Trophoblast cell (in vitro differentiated cells and primary cell): ENCODE data around the gene TGIF1.

Experiments
- DNase-seq, 2 donors: peaks; one replicate each; pipeline ENCODE4 v3.0.0-alpha.2; 2016
- H2AFZ ChIP-seq: 2 replicates; pipeline ENCODE4 v1.6.1; 2013; ENCODE audit warnings: low read length, moderate library complexity, mild to moderate bottlenecking; ENCODE audit not compliant: insufficient read depth, poor library complexity
- H2AK5ac ChIP-seq: 2 replicates; pipeline ENCODE4 v1.6.1; 2013; ENCODE audit warnings: mild to moderate bottlenecking, low read length
- H2BK120ac ChIP-seq: 2 replicates; pipeline ENCODE4 v1.6.1; 2013; ENCODE audit warnings: low read length, mild to moderate bottlenecking, moderate library complexity; ENCODE audit not compliant: insufficient read depth, poor library complexity
- H2BK12ac ChIP-seq: 2 replicates; pipeline ENCODE4 v1.6.1; 2013; ENCODE audit warnings: mild to moderate bottlenecking, low read length, moderate library complexity
- H2BK5ac ChIP-seq: 2 replicates; pipeline ENCODE4 v1.6.1; 2013; ENCODE audit warnings: low read length, low read depth, moderate library complexity, mild to moderate bottlenecking; ENCODE audit not compliant: poor library complexity
- H3K14ac ChIP-seq: 2 replicates; pipeline ENCODE4 v1.6.1; 2013; ENCODE audit warnings: mild to moderate bottlenecking, low read length
- H3K18ac ChIP-seq: 2 replicates; pipeline ENCODE4 v1.6.1; 2013; ENCODE audit warnings: mild to moderate bottlenecking, low read length
- H3K23ac ChIP-seq: 2 replicates; pipeline ENCODE4 v1.6.1; 2013; ENCODE audit warnings: low read length
- H3K27ac ChIP-seq: 2 replicates; pipeline ENCODE4 v1.5.1; 2013; ENCODE audit warnings: low read depth, mild to moderate bottlenecking, inconsistent platforms, low read length, moderate library complexity
- H3K27me3 ChIP-seq: 2 replicates; pipeline ENCODE4 v1.6.1; 2013; ENCODE audit warnings: inconsistent platforms, mild to moderate bottlenecking, low read length, moderate library complexity; ENCODE audit not compliant: insufficient read depth
- H3K36me3 ChIP-seq, 2 experiments: 1 replicate in 1 of 2; 2 replicates in 1 of 2; pipeline ENCODE4 v1.6.1; 2013; ENCODE audit warnings: low read length in 2 of 2, mild to moderate bottlenecking in 2 of 2, moderate library complexity in 1 of 2; ENCODE audit not compliant: insufficient read depth in 2 of 2, control insufficient read depth in 1 of 2
- H3K4ac ChIP-seq: 2 replicates; pipeline ENCODE4 v1.6.1; 2013; ENCODE audit warnings: low read depth, mild to moderate bottlenecking, low read length, moderate library complexity
- H3K4me1 ChIP-seq, 2 experiments: 1 replicate in 1 of 2; 2 replicates in 1 of 2; pipeline ENCODE4 v1.6.1; 2013; ENCODE audit warnings: low read length in 2 of 2, mild to moderate bottlenecking in 2 of 2, moderate library complexity in 1 of 2; ENCODE audit not compliant: insufficient read depth in 2 of 2, control insufficient read depth in 1 of 2
- H3K4me2 ChIP-seq: 2 replicates; pipeline ENCODE4 v1.6.1; 2013; ENCODE audit warnings: inconsistent platforms, mild to moderate bottlenecking, low read length, moderate library complexity
- H3K4me3 ChIP-seq: 2 replicates; pipeline ENCODE4 v1.5.1; 2013; ENCODE audit warnings: mild to moderate bottlenecking, low read depth, low read length, inconsistent platforms
- H3K79me1 ChIP-seq: one replicate; pipeline ENCODE4 v1.6.1; 2013; ENCODE audit warnings: low read length
- H3K79me2 ChIP-seq: 2 replicates; pipeline ENCODE4 v1.6.1; 2013; ENCODE audit warnings: low read length, mild to moderate bottlenecking; ENCODE audit not compliant: control insufficient read depth, insufficient read depth, poor library complexity
- H3K9ac ChIP-seq: 2 replicates; pipeline ENCODE4 v1.6.1; 2013; ENCODE audit warnings: mild to moderate bottlenecking, low read length
- H3K9me3 ChIP-seq: 2 replicates; pipeline ENCODE4 v1.6.1; 2013; ENCODE audit warnings: low read depth, mild to moderate bottlenecking, control low read depth, inconsistent platforms, low read length; ENCODE audit not compliant: insufficient read depth
- H4K12ac ChIP-seq: 2 replicates; pipeline ENCODE4 v1.6.1; 2013; ENCODE audit warnings: low read depth, mild to moderate bottlenecking, low read length, moderate library complexity
- H4K8ac ChIP-seq: 2 replicates; pipeline ENCODE4 v1.6.1; 2013; ENCODE audit warnings: low read depth, mild to moderate bottlenecking, low read length, moderate library complexity
- H4K91ac ChIP-seq: one replicate; pipeline ENCODE4 v1.6.1; 2013; ENCODE audit warnings: low read depth, mild to moderate bottlenecking, low read length, moderate library complexity
- WGBS: extraction: QIAGEN DNeasy Blood & Tissue Kit; methylation state at CpG from one replicate; pipeline ENCODE4 v1.1.7; 2013; ENCODE audit warnings: missing lambda C conversion rate; ENCODE audit not compliant: insufficient read length, insufficient coverage; ENCODE audit errors: extremely low coverage; 5-methylcytosine and 5-hydroxymethylcytosine counted together

TGIF1 gene

GRCh38 chr18:3466045-3466444 is 16.1 kb downstream of the TGIF1 start:
- Histone ChIP-seq H4K8ac (no peak overlapping the region), H2AFZ (no peak overlapping the region), H3K9ac (no peak overlapping the region), H3K27ac (no peak overlapping the region), H2BK120ac (no peak overlapping the region), H2AK5ac (no peak overlapping the region), H3K18ac (no peak overlapping the region), H3K9me3 (no peaks in the 10 kb centered on the region), H3K27me3 (no peaks in the 10 kb centered on the region), H3K4me1 (peaks cover 0 to 2% of the 10 kb centered on the region in 2 experiments), H3K4ac (no peak overlapping the region), H2BK5ac (no peak overlapping the region), H3K79me1 (no peaks in the 10 kb centered on the region), H4K91ac (no peak overlapping the region), H3K14ac (no peak overlapping the region), H3K4me2 (no peak overlapping the region), H3K79me2 (no peaks in the 10 kb centered on the region), H4K12ac (no peak overlapping the region), H3K23ac (no peak overlapping the region), H3K4me3 (no peak overlapping the region), H2BK12ac (no peak overlapping the region), H3K36me3 (peaks cover 0 to 2% of the 10 kb centered on the region in 2 experiments)
- no CpG with 5 or more reads among the region's 5 CpGs for WGBS
- peak in 1 of 2 donors; percentile 23 for DNase-seq

DNA sequence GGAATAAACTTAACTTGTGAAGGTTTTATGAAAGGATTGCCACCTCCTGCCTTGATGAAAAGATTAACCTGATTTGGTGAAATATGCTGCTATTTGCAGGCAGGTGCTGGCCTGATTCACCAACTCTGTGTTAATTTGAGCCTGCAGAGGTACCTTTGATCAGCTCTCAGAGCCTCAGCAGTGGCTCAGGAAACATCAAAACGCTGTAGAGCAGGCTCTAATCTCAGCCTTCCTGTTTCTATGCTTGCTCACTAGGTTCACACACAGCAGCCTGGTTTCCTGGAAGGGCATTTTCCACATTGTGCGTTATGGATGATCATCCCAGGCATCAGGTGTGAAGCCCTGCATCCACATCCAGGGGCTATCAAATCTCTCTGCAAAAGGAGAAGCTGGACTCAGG is 16.9 kb downstream of the TGIF1 start:
- DNase-seq = no peak
- Histone ChIP-seq H4K8ac (no peak overlapping the region), H4K12ac (no peak overlapping the region), H4K91ac (no peak overlapping the region), H3K27ac (no peak overlapping the region), H3K14ac (no peak overlapping the region), H3K9ac (no peak overlapping the region), H3K4me3 (no peak overlapping the region), H2AK5ac (no peak overlapping the region), H2AFZ (no peak overlapping the region), H3K27me3 (no peaks in the 10 kb centered on the region), H2BK120ac (no peak overlapping the region), H3K18ac (no peak overlapping the region), H3K79me1 (no peaks in the 10 kb centered on the region), H3K23ac (no peak overlapping the region), H3K79me2 (no peaks in the 10 kb centered on the region), H3K36me3 (peaks cover 0 to 2% of the 10 kb centered on the region in 2 experiments), H3K9me3 (no peaks in the 10 kb centered on the region), H2BK12ac (no peak overlapping the region), H3K4me2 (no peak overlapping the region), H3K4me1 (peaks cover 0 to 2% of the 10 kb centered on the region in 2 experiments), H3K4ac (no peak overlapping the region), H2BK5ac (no peak overlapping the region)
- WGBS = no CpG with 5 or more reads among the region's 2 CpGs

DNA sequence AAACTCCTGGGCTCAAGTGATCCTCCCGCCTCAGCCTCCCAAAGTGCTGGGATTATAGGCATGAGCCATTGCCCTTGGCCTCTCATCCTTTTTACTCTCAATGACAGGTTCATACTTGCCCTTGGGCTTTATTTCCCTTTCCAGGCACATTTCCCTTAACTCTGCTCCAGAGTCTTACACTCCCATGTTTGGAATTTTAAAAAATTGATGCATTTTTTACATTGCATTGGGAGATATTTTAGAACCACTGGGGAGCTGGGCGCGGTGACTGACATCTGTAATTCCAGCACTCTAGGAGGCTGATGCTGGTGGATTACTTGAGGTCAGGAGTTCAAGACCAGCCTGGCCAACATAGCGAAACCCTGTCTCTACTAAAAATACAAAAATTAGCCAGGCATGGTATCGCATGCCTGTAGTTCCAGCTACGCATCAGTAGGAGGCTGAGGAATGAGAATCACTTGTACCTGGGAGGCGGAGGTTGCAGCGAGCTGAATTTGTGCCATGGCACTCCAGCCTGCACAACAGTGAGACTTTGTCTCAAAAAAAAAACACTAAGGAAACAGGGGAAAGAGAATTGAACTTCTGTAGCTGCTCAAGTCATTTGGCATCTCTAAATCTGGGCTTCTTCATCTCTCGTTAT is 18.2 kb downstream of the TGIF1 start:
- Histone ChIP-seq H3K4ac (no peak overlapping the region), H2AK5ac (no peak overlapping the region), H3K4me3 (no peak overlapping the region), H3K9ac (no peak overlapping the region), H3K27me3 (no peaks in the 10 kb centered on the region), H4K8ac (no peak overlapping the region), H2BK12ac (no peak overlapping the region), H2BK120ac (no peak overlapping the region), H4K12ac (no peak overlapping the region), H3K18ac (no peak overlapping the region), H3K9me3 (no peaks in the 10 kb centered on the region), H3K36me3 (no peaks in the 10 kb centered on the region), H3K14ac (no peak overlapping the region), H2BK5ac (no peak overlapping the region), H4K91ac (no peak overlapping the region), H3K79me2 (no peaks in the 10 kb centered on the region), H3K27ac (no peak overlapping the region), H3K79me1 (no peaks in the 10 kb centered on the region), H3K4me2 (no peak overlapping the region), H2AFZ (no peak overlapping the region), H3K4me1 (peaks cover 0 to 2% of the 10 kb centered on the region in 2 experiments), H3K23ac (no peak overlapping the region)
- DNase-seq = peak; percentile 65 to 85
- no CpG with 5 or more reads among the region's 9 CpGs for WGBS

DNA sequence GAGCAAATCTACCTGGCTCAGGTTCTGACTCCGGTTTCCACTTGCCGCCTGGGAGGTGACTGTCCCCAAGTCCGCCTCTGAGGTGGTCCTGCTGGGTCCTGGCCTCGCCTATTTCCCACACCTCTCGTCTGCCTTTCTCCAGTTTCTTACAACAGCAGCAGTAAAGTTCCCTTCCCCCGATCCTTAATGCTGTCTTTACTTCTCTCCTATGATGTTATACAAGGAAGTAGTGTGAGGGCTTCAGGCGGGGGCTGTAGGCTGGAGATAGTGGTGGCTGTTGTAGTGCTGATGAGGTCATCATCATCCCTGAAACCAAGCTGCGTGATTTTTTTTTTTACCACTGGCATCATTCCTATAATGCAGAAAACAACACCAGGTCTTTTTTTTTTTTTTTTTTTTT is 18.9 kb downstream of the TGIF1 start:
- no peaks in the 10 kb centered on the region for H3K36me3 ChIP-seq
- peaks cover 0 to 2% of the 10 kb centered on the region in 2 experiments for H3K4me1 ChIP-seq
- H3K27me3 ChIP-seq = no peaks in the 10 kb centered on the region
- no peak overlapping the region for H2AFZ ChIP-seq
- no peak overlapping the region for H2AK5ac ChIP-seq
- H2BK5ac ChIP-seq = no peak overlapping the region
- no peaks in the 10 kb centered on the region for H3K9me3 ChIP-seq
- H3K79me1 ChIP-seq = no peaks in the 10 kb centered on the region
- no peak overlapping the region for H3K27ac ChIP-seq
- H4K8ac ChIP-seq = no peak overlapping the region
- H3K4me3 ChIP-seq = no peak overlapping the region
- H3K18ac ChIP-seq = no peak overlapping the region
- H3K9ac ChIP-seq = no peak overlapping the region
- H2BK120ac ChIP-seq = no peak overlapping the region
- no peak overlapping the region for H2BK12ac ChIP-seq
- no peak overlapping the region for H3K4me2 ChIP-seq
- H3K79me2 ChIP-seq = no peaks in the 10 kb centered on the region
- no peak overlapping the region for H4K91ac ChIP-seq
- no CpG with 5 or more reads among the region's 8 CpGs for WGBS
- DNase-seq = no peak
- H3K23ac ChIP-seq = no peak overlapping the region
- H3K4ac ChIP-seq = no peak overlapping the region
- H3K14ac ChIP-seq = no peak overlapping the region
- no peak overlapping the region for H4K12ac ChIP-seq
